ENCODE results near the gene PI4K2A. TPM values are rescaled to one million over a fixed set of nuclear protein-coding genes. Genes with fewer than 3 reads are reported as not detected.
A peak's percentile ranks its signal among the peaks of the same experiment; 100 is the strongest.

The PI4K2A gene
- total RNA-seq, 2 donors from 2014 or later: 18.0 to 22.9 TPM

GRCh38 chr10:97673736-97674525 is 33.5 kb downstream of the PI4K2A start:
- Histone ChIP-seq H3K4me3 (no peak overlapping the region), H3K4me1 (ENCODE audit: control insufficient read depth in 1 of 2, low read depth in 2 of 2) (no peaks in the 10 kb centered on the region), H3K36me3 (peaks cover 47% of the 10 kb centered on the region), H3K27me3 (replicated peaks; ENCODE audit: insufficient read depth) (no peaks in the 10 kb centered on the region), H3K27ac (no peak overlapping the region), H3K9me3 (no peaks in the 10 kb centered on the region)
- DNase-seq (ENCODE audit: low spot score) (no peak), ATAC-seq (ENCODE audit: insufficient number of reproducible peaks, low FRiP score, low read depth) (no peak)
- TF ChIP-seq CTCF (IDR thresholded peaks at IDR 0.05): no peak

DNA sequence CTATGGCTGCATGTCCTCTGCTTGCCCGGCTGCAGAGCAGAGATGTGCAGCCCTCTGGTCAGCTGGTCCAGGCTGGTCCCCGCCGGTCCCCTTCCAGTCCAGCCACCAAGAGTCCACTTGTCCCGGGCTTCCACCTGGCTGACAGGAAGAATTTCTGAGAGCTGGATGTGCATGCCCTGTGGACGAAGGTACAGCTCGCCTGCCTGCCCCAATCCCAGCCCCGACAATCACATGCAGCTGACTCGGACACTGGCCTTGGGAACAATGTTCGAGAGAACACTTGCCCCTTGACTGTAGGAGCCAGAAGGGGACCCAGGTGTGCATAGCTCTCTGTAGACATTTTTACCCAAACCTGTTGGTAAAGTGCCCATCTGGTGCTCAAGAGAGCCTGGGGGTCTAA is 34.8 kb downstream of the PI4K2A start:
- H3K36me3 ChIP-seq: peaks cover 48% of the 10 kb centered on the region
- ATAC-seq (ENCODE audit: insufficient number of reproducible peaks, low FRiP score, low read depth) (no peak), DNase-seq (ENCODE audit: low spot score) (no peak)
- no peak overlapping the region for H3K27ac ChIP-seq
- H3K4me3 ChIP-seq: no peak overlapping the region
- no peak for TF ChIP-seq CTCF (IDR thresholded peaks at IDR 0.05)
- no peaks in the 10 kb centered on the region for H3K27me3 ChIP-seq (replicated peaks; ENCODE audit: insufficient read depth)
- no peaks in the 10 kb centered on the region for H3K4me1 ChIP-seq (ENCODE audit: control insufficient read depth in 1 of 2, low read depth in 2 of 2)
- no peaks in the 10 kb centered on the region for H3K9me3 ChIP-seq

DNA sequence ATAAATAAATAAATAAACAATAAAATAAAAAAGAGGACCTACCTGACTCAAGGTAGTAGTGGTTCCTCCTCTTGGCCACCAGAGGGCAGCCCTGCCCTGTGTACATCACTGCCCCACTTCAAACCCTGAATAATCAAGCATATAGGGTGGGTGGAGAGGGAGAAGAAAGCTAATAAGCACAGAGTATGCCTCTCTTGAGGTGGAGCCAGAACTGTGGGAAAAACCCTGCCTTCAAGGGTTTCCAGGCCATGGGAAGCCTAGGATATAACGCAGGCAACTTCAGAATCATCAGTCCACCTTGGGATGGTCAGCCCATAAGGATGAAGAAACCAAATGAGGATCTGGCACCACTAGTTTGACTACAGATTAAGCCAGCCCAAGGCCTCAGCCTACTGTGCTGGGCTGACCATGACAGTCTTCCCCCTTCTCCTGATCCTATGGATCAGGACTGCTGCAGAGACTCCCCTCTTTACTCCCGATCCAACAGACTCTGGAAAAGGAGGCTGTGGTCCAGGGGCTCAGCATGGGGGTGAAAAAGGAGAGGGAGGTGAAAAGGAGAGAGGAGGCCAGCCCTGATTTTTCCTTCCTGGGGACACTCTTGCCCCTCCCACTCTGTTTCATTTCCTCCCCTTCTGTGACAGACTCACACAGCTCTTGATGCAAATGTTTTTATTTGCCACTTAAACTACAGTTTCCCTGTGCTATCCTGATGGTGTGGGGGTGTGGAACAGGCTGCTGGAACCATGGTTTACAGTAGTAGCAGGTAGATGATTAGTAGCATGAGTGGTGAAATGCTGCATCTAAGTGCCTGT is 36.5 kb downstream of the PI4K2A start:
- peak; percentile 88 for TF ChIP-seq CTCF (IDR thresholded peaks at IDR 0.05)
- Histone ChIP-seq H3K27me3 (replicated peaks; ENCODE audit: insufficient read depth) (no peaks in the 10 kb centered on the region), H3K36me3 (peaks cover 48% of the 10 kb centered on the region), H3K4me3 (no peak overlapping the region), H3K9me3 (no peaks in the 10 kb centered on the region), H3K27ac (no peak overlapping the region), H3K4me1 (ENCODE audit: control insufficient read depth in 1 of 2, low read depth in 2 of 2) (no peaks in the 10 kb centered on the region)
- DNase-seq (ENCODE audit: low spot score): no peak
- no peak for ATAC-seq (ENCODE audit: insufficient number of reproducible peaks, low FRiP score, low read depth)

DNA sequence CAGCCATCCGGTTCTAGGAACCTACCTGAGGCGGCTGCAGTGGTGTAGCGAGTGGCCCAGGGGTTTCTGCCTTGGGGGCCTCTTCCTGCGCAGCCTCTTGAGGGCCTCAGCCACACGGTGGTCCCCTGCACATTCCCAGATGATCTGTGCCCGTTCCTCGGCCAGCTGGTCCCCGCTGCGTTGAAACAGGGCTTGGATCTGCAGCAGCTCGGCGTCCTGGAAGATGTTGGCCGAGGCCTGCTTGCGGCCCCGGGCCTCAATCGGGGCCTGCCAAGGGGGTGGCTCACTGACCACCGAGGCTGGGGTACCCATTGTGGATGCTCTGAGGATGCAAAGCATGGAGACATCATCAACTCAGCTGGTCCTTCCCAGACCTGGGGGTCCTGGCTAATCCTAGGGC is 39.1 kb downstream of the PI4K2A start:
- no peaks in the 10 kb centered on the region for H3K9me3 ChIP-seq
- TF ChIP-seq CTCF (IDR thresholded peaks at IDR 0.05): no peak
- no peaks in the 10 kb centered on the region for H3K27me3 ChIP-seq (replicated peaks; ENCODE audit: insufficient read depth)
- peaks cover 22 to 23% of the 10 kb centered on the region in 2 donors for H3K4me1 ChIP-seq (ENCODE audit: control insufficient read depth in 1 of 2, low read depth in 2 of 2)
- no peak overlapping the region for H3K27ac ChIP-seq
- DNase-seq (ENCODE audit: low spot score): no peak
- ATAC-seq (ENCODE audit: insufficient number of reproducible peaks, low FRiP score, low read depth): no peak
- peaks cover 39% of the 10 kb centered on the region for H3K36me3 ChIP-seq
- H3K4me3 ChIP-seq: no peak overlapping the region

- no peak for TF ChIP-seq CTCF (IDR thresholded peaks at IDR 0.05)
- no peaks in the 10 kb centered on the region for H3K9me3 ChIP-seq
- H3K36me3 ChIP-seq: peaks cover 21% of the 10 kb centered on the region
- no peak for DNase-seq (ENCODE audit: low spot score)
- H3K27me3 ChIP-seq (replicated peaks; ENCODE audit: insufficient read depth): no peaks in the 10 kb centered on the region
- H3K27ac ChIP-seq: no peak overlapping the region
- H3K4me1 ChIP-seq (ENCODE audit: control insufficient read depth in 1 of 2, low read depth in 2 of 2): peaks cover 37 to 43% of the 10 kb centered on the region in 2 donors
- ATAC-seq (ENCODE audit: insufficient number of reproducible peaks, low FRiP score, low read depth): no peak
- H3K4me3 ChIP-seq: no peak overlapping the region
Measured at GRCh38 chr10:97682042-97682441, 41.6 kb downstream of the PI4K2A start.
